ENCODE data around the gene PKMYT1. TPM values are rescaled to one million over a fixed set of nuclear protein-coding genes. Genes with fewer than 3 reads are reported as not detected.
A peak's percentile ranks its signal among the peaks of the same experiment; 100 is the strongest.

The PKMYT1 gene
- total and polyA plus RNA-seq, 9 of the 15 experiments (the other 6 are each of a cell fraction or from before 2014, with no cell fraction given) = 8.7 to 201 (median 37.8) TPM

GRCh38 chr16:2969545-2970521 lies 10.4 kb downstream of the PKMYT1 start (continued):
- TF ChIP-seq, protein P1, sequence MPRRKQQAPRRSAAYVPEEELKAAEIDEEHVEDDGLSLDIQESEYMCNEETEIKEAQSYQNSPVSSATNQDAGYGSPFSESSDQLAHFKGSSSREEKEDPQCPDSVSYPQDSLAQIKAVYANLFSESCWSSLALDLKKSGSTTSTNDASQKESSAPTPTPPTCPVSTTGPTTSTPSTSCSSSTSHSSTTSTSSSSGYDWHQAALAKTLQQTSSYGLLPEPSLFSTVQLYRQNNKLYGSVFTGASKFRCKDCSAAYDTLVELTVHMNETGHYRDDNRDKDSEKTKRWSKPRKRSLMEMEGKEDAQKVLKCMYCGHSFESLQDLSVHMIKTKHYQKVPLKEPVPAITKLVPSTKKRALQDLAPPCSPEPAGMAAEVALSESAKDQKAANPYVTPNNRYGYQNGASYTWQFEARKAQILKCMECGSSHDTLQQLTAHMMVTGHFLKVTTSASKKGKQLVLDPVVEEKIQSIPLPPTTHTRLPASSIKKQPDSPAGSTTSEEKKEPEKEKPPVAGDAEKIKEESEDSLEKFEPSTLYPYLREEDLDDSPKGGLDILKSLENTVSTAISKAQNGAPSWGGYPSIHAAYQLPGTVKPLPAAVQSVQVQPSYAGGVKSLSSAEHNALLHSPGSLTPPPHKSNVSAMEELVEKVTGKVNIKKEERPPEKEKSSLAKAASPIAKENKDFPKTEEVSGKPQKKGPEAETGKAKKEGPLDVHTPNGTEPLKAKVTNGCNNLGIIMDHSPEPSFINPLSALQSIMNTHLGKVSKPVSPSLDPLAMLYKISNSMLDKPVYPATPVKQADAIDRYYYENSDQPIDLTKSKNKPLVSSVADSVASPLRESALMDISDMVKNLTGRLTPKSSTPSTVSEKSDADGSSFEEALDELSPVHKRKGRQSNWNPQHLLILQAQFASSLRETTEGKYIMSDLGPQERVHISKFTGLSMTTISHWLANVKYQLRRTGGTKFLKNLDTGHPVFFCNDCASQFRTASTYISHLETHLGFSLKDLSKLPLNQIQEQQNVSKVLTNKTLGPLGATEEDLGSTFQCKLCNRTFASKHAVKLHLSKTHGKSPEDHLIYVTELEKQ (CRISPR knock-in tag; IDR thresholded peaks at IDR 0.05) = no peak
- TF ChIP-seq PHF8 (IDR thresholded peaks at IDR 0.05; ENCODE audit: borderline replicate concordance, low read length) = peak; percentile 19; the same call in 1 of the 2 replicates
- TF ChIP-seq NUFIP1 (IDR thresholded peaks at IDR 0.05; ENCODE audit: partially characterized antibody) = no peak
- TF ChIP-seq, protein P2, sequence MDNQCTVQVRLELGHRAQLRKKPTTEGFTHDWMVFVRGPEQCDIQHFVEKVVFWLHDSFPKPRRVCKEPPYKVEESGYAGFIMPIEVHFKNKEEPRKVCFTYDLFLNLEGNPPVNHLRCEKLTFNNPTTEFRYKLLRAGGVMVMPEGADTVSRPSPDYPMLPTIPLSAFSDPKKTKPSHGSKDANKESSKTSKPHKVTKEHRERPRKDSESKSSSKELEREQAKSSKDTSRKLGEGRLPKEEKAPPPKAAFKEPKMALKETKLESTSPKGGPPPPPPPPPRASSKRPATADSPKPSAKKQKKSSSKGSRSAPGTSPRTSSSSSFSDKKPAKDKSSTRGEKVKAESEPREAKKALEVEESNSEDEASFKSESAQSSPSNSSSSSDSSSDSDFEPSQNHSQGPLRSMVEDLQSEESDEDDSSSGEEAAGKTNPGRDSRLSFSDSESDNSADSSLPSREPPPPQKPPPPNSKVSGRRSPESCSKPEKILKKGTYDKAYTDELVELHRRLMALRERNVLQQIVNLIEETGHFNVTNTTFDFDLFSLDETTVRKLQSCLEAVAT (IDR thresholded peaks at IDR 0.05) = no peak
- TF ChIP-seq GABPB1 (CRISPR knock-in tag; IDR thresholded peaks at IDR 0.05) = peak; percentile 45; the same call in 1 of the 2 replicates
- TF ChIP-seq EZH2 (IDR thresholded peaks at IDR 0.05; ENCODE audit: borderline replicate concordance, low read depth, low read length) = no peak
- TF ChIP-seq SAFB2 (IDR thresholded peaks at IDR 0.05; ENCODE audit: borderline replicate concordance, low read depth, low read length, severe bottlenecking) = no peak
- TF ChIP-seq LEF1 (IDR thresholded peaks at IDR 0.05) = no peak
- no peak for TF ChIP-seq ZNF668 (CRISPR knock-in tag; IDR thresholded peaks at IDR 0.05)
- TF ChIP-seq FIP1L1 (IDR thresholded peaks at IDR 0.05; ENCODE audit: low read depth, low read length, poor library complexity, severe bottlenecking) = peak; percentile 91
- TF ChIP-seq ZNF445 (CRISPR knock-in tag; IDR thresholded peaks at IDR 0.05; ENCODE audit: low read depth) = no peak
- peak; percentile 64 for TF ChIP-seq SUPT5H (IDR thresholded peaks at IDR 0.05)
- no peak for TF ChIP-seq ZNF143 (CRISPR knock-in tag; IDR thresholded peaks at IDR 0.05)
- no peak for TF ChIP-seq GABPB2 (CRISPR knock-in tag; conservative IDR thresholded peaks at IDR 0.05)
- no peak for TF ChIP-seq NR2F6 (CRISPR knock-in tag; IDR thresholded peaks at IDR 0.05)
- TF ChIP-seq, protein P3, sequence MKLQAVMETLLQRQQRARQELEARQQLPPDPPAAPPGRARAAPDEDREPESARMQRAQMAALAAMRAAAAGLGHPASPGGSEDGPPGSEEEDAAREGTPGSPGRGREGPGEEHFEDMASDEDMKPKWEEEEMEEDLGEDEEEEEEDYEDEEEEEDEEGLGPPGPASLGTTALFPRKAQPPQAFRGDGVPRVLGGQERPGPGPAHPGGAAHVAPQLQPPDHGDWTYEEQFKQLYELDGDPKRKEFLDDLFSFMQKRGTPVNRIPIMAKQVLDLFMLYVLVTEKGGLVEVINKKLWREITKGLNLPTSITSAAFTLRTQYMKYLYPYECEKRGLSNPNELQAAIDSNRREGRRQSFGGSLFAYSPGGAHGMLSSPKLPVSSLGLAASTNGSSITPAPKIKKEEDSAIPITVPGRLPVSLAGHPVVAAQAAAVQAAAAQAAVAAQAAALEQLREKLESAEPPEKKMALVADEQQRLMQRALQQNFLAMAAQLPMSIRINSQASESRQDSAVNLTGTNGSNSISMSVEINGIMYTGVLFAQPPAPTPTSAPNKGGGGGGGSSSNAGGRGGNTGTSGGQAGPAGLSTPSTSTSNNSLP (IDR thresholded peaks at IDR 0.05; ENCODE audit: borderline replicate concordance, low read depth, low read length) = no peak
- TF ChIP-seq ZNF354B (CRISPR knock-in tag; IDR thresholded peaks at IDR 0.05) = no peak
- TF ChIP-seq ZNF740 (CRISPR knock-in tag; IDR thresholded peaks at IDR 0.05) = 0 out of 2 replicates have a peak, but pooled peaks have one; percentile 24
- TF ChIP-seq ZNF740 (tag; IDR thresholded peaks at IDR 0.05) = 0 out of 4 replicates have a peak, but pooled peaks of 1 of the 2 experiments have one; percentile 13
- TF ChIP-seq EP300 (IDR thresholded peaks at IDR 0.05; ENCODE audit: low read length) = no peak
